Neutrophil (primary cell): ENCODE data around the gene GNE.
"Not testable (repeated sequence)": the region's sequence is repeated elsewhere in the genome, so short reads cannot be mapped to it uniquely, and the experiment has no call there.

Experiments used
- H3K27ac ChIP-seq: fragments of 200-600 bp; sonication (generic); 2 replicates; pipeline ENCODE4 v1.5.1; 2016; ENCODE audit warnings: mild to moderate bottlenecking, moderate library complexity
- H3K27me3 ChIP-seq: fragments of 200-600 bp; sonication (generic); 2 replicates; pipeline ENCODE4 v1.6.0; 2016; ENCODE audit warnings: mild to moderate bottlenecking
- H3K36me3 ChIP-seq: fragments of 200-600 bp; sonication (generic); 2 replicates; pipeline ENCODE4 v1.5.1; 2017
- H3K4me1 ChIP-seq, 2 experiments: fragments of 200-600 bp in 1 of 2; sonication (generic) in 1 of 2; 1 replicate in 1 of 2; 2 replicates in 1 of 2; pipeline versions ENCODE4 v1.5.1 to v1.6.1; 2013 to 2016; ENCODE audit warnings: low read depth in 1 of 2, low read length in 1 of 2, mild to moderate bottlenecking in 1 of 2, moderate library complexity in 1 of 2; ENCODE audit not compliant: control insufficient read depth in 1 of 2, insufficient read depth in 1 of 2
- H3K4me3 ChIP-seq, 2 experiments: fragments of 200-600 bp in 1 of 2; sonication (generic) in 1 of 2; 1 replicate in 1 of 2; 2 replicates in 1 of 2; pipeline ENCODE4 v1.5.1; 2013 to 2016; ENCODE audit warnings: low read depth in 1 of 2, low read length in 1 of 2, mild to moderate bottlenecking in 1 of 2, moderate library complexity in 1 of 2
- H3K9me3 ChIP-seq: fragments of 200-600 bp; sonication (generic); 2 replicates; pipeline ENCODE4 v1.5.1; 2016
- CTCF ChIP-seq: fragments of 200-600 bp; sonication (generic); IDR thresholded peaks from 2 replicates; pipeline ENCODE4 v1.5.1; 2016; ENCODE audit warnings: antibody characterized with exemption

GNE gene

GRCh38 chr9:36264896-36265295, 6.6 kb upstream of the GNE start:
- Histone ChIP-seq H3K4me3 (no peak overlapping the region), H3K27me3 (no peaks in the 10 kb centered on the region), H3K36me3 (no peaks in the 10 kb centered on the region), H3K9me3 (no peaks in the 10 kb centered on the region), H3K4me1 (no peaks in the 10 kb centered on the region), H3K27ac (no peak overlapping the region)
- no peak for TF ChIP-seq CTCF

DNA sequence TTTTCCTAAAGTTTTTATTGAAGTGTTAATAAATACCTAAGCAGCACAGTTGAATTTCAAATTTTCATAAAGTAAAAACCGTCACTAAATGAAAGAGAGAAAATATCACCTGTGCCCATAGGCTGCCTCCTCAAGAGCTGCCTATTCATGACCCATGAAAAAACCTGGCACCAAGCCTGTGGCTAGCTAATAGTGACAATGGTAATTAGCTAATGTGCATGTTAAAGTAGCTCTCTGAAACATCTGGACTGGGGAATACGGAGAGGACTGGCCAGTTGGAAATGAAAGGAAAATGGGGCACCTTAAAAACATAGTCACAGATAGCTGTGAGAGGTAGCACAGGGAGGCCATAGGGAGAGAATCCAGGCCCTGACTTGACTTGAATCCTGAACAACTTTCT, 5.4 kb upstream of the GNE start:
- Histone ChIP-seq H3K4me3 (no peak overlapping the region), H3K36me3 (no peaks in the 10 kb centered on the region), H3K9me3 (no peaks in the 10 kb centered on the region), H3K4me1 (peaks cover 4% of the 10 kb centered on the region in 2 experiments), H3K27me3 (no peaks in the 10 kb centered on the region), H3K27ac (no peak overlapping the region)
- no peak for TF ChIP-seq CTCF

DNA sequence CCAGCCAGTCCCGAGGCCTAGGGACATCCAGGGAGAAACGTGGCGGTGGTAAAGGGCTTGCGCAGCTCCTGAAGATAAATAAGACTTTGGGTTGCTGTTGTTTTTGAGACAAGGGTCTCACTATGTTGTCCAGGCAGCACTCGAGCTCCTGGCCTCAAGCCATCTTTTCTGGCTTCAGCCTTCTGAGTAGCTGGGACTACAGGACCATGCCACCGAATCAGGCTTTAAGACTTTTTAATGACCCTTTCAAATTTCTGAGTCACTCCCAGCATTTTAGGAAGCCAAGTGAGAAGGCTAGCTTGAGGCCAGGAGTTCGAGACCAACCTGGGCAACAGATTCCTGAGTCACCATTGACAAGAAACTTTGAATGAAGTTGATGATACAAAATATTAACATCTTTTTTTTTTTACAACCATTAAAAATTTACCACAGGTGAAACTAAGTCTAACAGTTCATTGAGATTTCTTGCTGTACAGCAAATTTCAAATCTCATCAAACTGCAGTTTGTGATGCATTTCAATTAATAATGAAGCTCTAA, 817 bp upstream of the GNE start:
- peaks cover 11% of the 10 kb centered on the region in 2 experiments for H3K4me1 ChIP-seq
- H3K4me3 ChIP-seq = peak overlapping the region; percentile 70 to 86
- H3K27me3 ChIP-seq = no peaks in the 10 kb centered on the region
- no peaks in the 10 kb centered on the region for H3K9me3 ChIP-seq
- no peaks in the 10 kb centered on the region for H3K36me3 ChIP-seq
- H3K27ac ChIP-seq = peak overlapping the region; percentile 90
- no peak for TF ChIP-seq CTCF

DNA sequence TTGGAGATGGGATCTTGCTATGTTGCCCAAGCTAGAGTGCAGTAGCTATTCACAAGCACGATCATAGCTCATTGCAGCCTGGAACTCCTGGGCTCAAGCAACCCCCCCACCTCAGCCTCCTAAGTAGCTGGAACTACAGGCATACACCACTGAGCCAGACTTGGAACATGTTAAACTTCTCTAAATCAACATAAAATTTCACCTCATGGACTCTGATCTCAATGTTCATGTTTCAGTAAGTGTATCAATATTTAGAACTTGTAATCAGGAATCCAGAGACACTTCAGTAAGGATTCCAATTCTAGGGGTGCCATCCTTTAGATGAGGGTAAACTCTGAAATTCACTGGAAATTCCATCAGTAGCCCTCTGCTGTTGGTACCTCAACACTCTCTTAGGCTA, 6.8 kb downstream of the GNE start:
- Histone ChIP-seq H3K9me3 (no peaks in the 10 kb centered on the region), H3K27me3 (no peaks in the 10 kb centered on the region), H3K4me3 (no peak overlapping the region), H3K36me3 (no peaks in the 10 kb centered on the region), H3K27ac (no peak overlapping the region), H3K4me1 (no peaks in the 10 kb centered on the region)
- no peak for TF ChIP-seq CTCF

DNA sequence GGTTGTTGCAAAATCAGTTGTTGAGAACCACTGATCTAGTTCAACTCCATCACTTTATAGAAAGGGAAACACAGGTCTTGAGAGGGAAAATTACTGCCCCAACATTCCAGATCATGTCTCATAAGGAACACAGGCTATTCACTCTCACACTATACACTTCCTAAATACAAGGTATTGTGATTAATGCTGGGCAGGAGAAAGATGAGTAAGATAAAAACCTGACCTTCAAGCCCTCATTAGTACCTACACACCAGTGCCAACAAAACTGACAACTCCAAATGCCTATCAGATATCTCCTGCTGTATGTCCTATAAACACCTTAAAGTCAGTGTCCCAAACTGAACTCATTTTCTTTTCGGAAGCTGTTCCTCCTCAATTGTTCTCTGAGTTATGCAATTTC, 8.2 kb downstream of the GNE start:
- Histone ChIP-seq H3K36me3 (peaks cover 7% of the 10 kb centered on the region), H3K27ac (no peak overlapping the region), H3K4me3 (no peak overlapping the region), H3K4me1 (no peaks in the 10 kb centered on the region), H3K9me3 (no peaks in the 10 kb centered on the region), H3K27me3 (no peaks in the 10 kb centered on the region)
- TF ChIP-seq CTCF = no peak

DNA sequence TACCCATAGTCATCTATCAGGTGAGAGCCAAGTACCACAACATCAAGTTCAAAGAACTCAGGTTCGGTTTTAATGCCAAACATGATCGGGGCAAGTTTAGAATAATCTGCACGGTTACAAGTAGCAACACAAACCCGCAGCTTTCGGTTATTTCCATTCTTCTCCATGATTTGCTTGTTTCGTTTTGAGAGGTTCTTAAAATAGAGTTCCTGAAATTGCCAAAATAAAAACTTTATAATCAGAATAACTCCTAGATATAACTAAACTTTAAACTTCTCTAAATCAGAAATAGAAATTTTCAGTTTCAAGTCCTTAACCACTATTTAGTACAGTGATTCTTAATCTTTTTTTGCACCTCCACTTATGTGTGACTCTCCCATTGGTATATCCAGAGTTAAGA, 9.1 kb downstream of the GNE start:
- H3K4me1 ChIP-seq = no peaks in the 10 kb centered on the region
- TF ChIP-seq CTCF = no peak
- H3K4me3 ChIP-seq = no peak overlapping the region
- no peak overlapping the region for H3K27ac ChIP-seq
- peaks cover 7% of the 10 kb centered on the region for H3K36me3 ChIP-seq
- no peaks in the 10 kb centered on the region for H3K27me3 ChIP-seq
- no peaks in the 10 kb centered on the region for H3K9me3 ChIP-seq

DNA sequence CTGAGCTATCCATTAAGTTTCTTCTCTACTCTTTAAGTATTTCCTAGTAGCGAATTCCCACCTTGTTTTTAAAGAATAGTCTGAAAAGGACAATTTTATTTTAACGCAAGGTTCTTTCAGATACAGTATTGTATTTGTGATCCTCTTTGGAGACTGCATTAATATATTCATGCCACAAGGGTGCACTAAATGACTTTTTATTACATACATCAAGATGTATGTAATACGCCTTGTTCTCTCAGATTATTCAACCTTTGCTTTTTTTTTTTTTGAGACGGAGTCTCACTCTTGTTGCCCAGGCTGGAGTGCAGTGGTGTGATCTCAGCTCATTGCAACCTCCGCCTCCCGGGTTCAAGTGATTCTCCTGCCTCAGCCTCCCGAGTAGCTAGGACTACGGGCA, 10.2 kb downstream of the GNE start:
- H3K4me1 ChIP-seq, H3K27ac ChIP-seq, H3K9me3 ChIP-seq, H3K27me3 ChIP-seq, H3K4me3 ChIP-seq: not testable (repeated sequence)
- peaks cover 10% of the 10 kb centered on the region for H3K36me3 ChIP-seq
